K562 (cell line): ENCODE results near the gene MRPL10. TPM values are rescaled to one million over a fixed set of nuclear protein-coding genes. Genes with fewer than 3 reads are reported as not detected.

ENCODE experiments used
- EGR1 ChIP-seq: fragments of 450-650 bp; conservative IDR thresholded peaks from 2 replicates; pipeline ENCODE4 v1.6.1; 2017; ENCODE audit warnings: mild to moderate bottlenecking
- RBM25 ChIP-seq: fragments of 200-400 bp; formaldehyde crosslinking; IDR thresholded peaks from 2 replicates; pipeline ENCODE4 v1.6.1; 2018; ENCODE audit warnings: low read length, low read depth, moderate library complexity; ENCODE audit not compliant: severe bottlenecking
- SP1 ChIP-seq: sonication (generic); formaldehyde crosslinking; IDR thresholded peaks from 2 replicates; pipeline ENCODE4 v1.8.1; 2022; ENCODE audit warnings: mild to moderate bottlenecking, missing genetic modification reagents
- ZFP1 ChIP-seq: fragments of 450-650 bp; formaldehyde crosslinking; IDR thresholded peaks from 2 replicates; pipeline ENCODE4 v1.4.0; 2020; ENCODE audit warnings: mild to moderate bottlenecking, mixed read lengths
- ZKSCAN1 ChIP-seq: fragments of 150-350 bp; IDR thresholded peaks from 2 replicates; pipeline ENCODE4 v1.6.1; 2016; ENCODE audit warnings: low read depth, low read length
- ZNF316 ChIP-seq: fragments of 450-650 bp; IDR thresholded peaks from 2 replicates; pipeline ENCODE4 v1.6.1; 2016
- ZNF347 ChIP-seq: fragments of 450-650 bp; formaldehyde crosslinking; IDR thresholded peaks from 2 replicates; pipeline ENCODE4 v1.4.0; 2020; ENCODE audit warnings: low read depth, mild to moderate bottlenecking, moderate library complexity
- ZNF431 ChIP-seq: sonication (generic); formaldehyde crosslinking; IDR thresholded peaks from 2 replicates; pipeline ENCODE4 v1.8.0; 2022; ENCODE audit warnings: mild to moderate bottlenecking, missing genetic modification reagents
- ZNF76 ChIP-seq: fragments of 250-450 bp; sonication (Bioruptor Pico); IDR thresholded peaks from 2 replicates; pipeline ENCODE4 v1.4.0; 2020; ENCODE audit warnings: mild to moderate bottlenecking, moderate library complexity, borderline replicate concordance
- polyA plus RNA-seq, 8 experiments: library from polyadenylated mRNA; depleted of rRNA in 4 of 8; stranded (reverse) in 5 of 8; unstranded in 3 of 8; fragments of >200 nt; fragmentation: Nextera tagmentation in 2 of 8; fragmentation: Illumina TruSeq in 1 of 8; extraction: Ambion mirVana in 2 of 8; extraction: Trizol in 1 of 8; gene quantifications; 2 replicates each; pipeline versions ENCODE4 v1.2.1 to v1.2.3, GENCODE V29; 2011 to 2014; ENCODE audit warnings: inconsistent platforms in 1 of 8, missing spikeins in 1 of 8
- total RNA-seq, 7 experiments: library from RNA; depleted of rRNA in 6 of 7; stranded (reverse); fragments of >200 nt in 6 of 7; fragmentation: Illumina TruSeq in 2 of 7; extraction: Trizol in 2 of 7; gene quantifications; 2 replicates each; pipeline versions ENCODE4 v1.2.1 to v1.2.3, GENCODE V29; 2011 to 2021; ENCODE audit warnings: low replicate concordance in 1 of 7
- TF ChIP-seq, protein P1 (sequence below): fragments of 200-600 bp; sonication (generic); IDR thresholded peaks from one replicate; pipeline ENCODE4 v1.6.1; 2012; ENCODE audit warnings: mild to moderate bottlenecking, low read depth, low read length, inconsistent platforms

The MRPL10 gene
- total and polyA plus RNA-seq, 9 of the 15 experiments (the other 6 are each of a cell fraction or from before 2014, with no cell fraction given) = 27.8 to 105 (median 67.3) TPM

DNA sequence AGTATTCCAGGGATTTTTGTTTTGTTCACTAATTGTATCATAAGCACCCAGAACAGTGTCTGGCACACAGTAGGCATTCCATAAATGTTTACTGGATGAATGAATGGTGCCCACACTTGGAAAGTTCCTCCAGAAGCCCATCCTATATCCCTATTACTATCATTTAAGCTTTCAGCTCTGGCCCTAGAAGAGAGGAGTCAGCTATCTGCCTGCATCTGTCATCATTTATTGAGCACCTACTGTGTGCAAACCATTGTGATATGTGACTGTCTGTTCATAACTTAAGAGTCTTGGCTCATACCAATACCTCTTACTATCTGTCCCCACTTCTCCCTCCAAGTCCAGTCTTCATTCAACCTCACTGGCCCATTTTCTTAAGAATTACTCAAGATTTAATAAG, 39.7 kb upstream of the MRPL10 start (continued):
- TF ChIP-seq, protein P1, sequence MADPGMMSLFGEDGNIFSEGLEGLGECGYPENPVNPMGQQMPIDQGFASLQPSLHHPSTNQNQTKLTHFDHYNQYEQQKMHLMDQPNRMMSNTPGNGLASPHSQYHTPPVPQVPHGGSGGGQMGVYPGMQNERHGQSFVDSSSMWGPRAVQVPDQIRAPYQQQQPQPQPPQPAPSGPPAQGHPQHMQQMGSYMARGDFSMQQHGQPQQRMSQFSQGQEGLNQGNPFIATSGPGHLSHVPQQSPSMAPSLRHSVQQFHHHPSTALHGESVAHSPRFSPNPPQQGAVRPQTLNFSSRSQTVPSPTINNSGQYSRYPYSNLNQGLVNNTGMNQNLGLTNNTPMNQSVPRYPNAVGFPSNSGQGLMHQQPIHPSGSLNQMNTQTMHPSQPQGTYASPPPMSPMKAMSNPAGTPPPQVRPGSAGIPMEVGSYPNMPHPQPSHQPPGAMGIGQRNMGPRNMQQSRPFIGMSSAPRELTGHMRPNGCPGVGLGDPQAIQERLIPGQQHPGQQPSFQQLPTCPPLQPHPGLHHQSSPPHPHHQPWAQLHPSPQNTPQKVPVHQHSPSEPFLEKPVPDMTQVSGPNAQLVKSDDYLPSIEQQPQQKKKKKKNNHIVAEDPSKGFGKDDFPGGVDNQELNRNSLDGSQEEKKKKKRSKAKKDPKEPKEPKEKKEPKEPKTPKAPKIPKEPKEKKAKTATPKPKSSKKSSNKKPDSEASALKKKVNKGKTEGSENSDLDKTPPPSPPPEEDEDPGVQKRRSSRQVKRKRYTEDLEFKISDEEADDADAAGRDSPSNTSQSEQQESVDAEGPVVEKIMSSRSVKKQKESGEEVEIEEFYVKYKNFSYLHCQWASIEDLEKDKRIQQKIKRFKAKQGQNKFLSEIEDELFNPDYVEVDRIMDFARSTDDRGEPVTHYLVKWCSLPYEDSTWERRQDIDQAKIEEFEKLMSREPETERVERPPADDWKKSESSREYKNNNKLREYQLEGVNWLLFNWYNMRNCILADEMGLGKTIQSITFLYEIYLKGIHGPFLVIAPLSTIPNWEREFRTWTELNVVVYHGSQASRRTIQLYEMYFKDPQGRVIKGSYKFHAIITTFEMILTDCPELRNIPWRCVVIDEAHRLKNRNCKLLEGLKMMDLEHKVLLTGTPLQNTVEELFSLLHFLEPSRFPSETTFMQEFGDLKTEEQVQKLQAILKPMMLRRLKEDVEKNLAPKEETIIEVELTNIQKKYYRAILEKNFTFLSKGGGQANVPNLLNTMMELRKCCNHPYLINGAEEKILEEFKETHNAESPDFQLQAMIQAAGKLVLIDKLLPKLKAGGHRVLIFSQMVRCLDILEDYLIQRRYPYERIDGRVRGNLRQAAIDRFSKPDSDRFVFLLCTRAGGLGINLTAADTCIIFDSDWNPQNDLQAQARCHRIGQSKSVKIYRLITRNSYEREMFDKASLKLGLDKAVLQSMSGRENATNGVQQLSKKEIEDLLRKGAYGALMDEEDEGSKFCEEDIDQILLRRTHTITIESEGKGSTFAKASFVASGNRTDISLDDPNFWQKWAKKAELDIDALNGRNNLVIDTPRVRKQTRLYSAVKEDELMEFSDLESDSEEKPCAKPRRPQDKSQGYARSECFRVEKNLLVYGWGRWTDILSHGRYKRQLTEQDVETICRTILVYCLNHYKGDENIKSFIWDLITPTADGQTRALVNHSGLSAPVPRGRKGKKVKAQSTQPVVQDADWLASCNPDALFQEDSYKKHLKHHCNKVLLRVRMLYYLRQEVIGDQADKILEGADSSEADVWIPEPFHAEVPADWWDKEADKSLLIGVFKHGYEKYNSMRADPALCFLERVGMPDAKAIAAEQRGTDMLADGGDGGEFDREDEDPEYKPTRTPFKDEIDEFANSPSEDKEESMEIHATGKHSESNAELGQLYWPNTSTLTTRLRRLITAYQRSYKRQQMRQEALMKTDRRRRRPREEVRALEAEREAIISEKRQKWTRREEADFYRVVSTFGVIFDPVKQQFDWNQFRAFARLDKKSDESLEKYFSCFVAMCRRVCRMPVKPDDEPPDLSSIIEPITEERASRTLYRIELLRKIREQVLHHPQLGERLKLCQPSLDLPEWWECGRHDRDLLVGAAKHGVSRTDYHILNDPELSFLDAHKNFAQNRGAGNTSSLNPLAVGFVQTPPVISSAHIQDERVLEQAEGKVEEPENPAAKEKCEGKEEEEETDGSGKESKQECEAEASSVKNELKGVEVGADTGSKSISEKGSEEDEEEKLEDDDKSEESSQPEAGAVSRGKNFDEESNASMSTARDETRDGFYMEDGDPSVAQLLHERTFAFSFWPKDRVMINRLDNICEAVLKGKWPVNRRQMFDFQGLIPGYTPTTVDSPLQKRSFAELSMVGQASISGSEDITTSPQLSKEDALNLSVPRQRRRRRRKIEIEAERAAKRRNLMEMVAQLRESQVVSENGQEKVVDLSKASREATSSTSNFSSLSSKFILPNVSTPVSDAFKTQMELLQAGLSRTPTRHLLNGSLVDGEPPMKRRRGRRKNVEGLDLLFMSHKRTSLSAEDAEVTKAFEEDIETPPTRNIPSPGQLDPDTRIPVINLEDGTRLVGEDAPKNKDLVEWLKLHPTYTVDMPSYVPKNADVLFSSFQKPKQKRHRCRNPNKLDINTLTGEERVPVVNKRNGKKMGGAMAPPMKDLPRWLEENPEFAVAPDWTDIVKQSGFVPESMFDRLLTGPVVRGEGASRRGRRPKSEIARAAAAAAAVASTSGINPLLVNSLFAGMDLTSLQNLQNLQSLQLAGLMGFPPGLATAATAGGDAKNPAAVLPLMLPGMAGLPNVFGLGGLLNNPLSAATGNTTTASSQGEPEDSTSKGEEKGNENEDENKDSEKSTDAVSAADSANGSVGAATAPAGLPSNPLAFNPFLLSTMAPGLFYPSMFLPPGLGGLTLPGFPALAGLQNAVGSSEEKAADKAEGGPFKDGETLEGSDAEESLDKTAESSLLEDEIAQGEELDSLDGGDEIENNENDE = no peak
- TF ChIP-seq ZNF76 (CRISPR knock-in tag) (no peak), ZKSCAN1 (peak; percentile 86), ZNF431 (CRISPR knock-in tag) (no peak), ZNF316 (no peak), EGR1 (no peak), RBM25 (peak; percentile 6), SP1 (CRISPR knock-in tag) (no peak), ZFP1 (CRISPR knock-in tag) (no peak), ZNF347 (CRISPR knock-in tag) (no peak)
